HepG2 (cell line): ENCODE results near the gene ADD2. TPM values are rescaled to one million over a fixed set of nuclear protein-coding genes. Genes with fewer than 3 reads are reported as not detected.

Experiments used
- BRF2 ChIP-seq: sonication (generic); formaldehyde crosslinking; IDR thresholded peaks from 2 replicates; pipeline ENCODE4 v1.8.1; 2022; ENCODE audit warnings: mild to moderate bottlenecking, missing genetic modification reagents
- FOSL2 ChIP-seq: sonication (generic); formaldehyde crosslinking; IDR thresholded peaks from 2 replicates; pipeline ENCODE4 v1.4.0; 2020; ENCODE audit warnings: missing genetic modification reagents
- HOMEZ ChIP-seq: IDR thresholded peaks from 2 replicates; pipeline ENCODE4 v1.6.1; 2016; ENCODE audit warnings: low read depth
- HOXA5 ChIP-seq: sonication (generic); formaldehyde crosslinking; IDR thresholded peaks from 2 replicates; pipeline ENCODE4 v1.4.0; 2020; ENCODE audit warnings: missing genetic modification reagents
- KLF16 ChIP-seq, 2 experiments: sonication (generic) in 1 of 2; formaldehyde crosslinking in 1 of 2; IDR thresholded peaks; 2 replicates each; pipeline versions ENCODE4 v1.6.1 to v1.8.0; 2016 to 2023; ENCODE audit warnings: missing genetic modification reagents in 2 of 2, missing compliant biosample characterization in 1 of 2
- MAFF ChIP-seq: IDR thresholded peaks from 2 replicates; pipeline ENCODE4 v1.6.1; 2011; ENCODE audit warnings: low read depth, low read length, improper control_type of control experiment
- MXD4 ChIP-seq: IDR thresholded peaks from 2 replicates; pipeline ENCODE4 v1.6.1; 2016; ENCODE audit warnings: mild to moderate bottlenecking, missing biosample characterization, missing genetic modification reagents
- NCOA5 ChIP-seq: sonication (generic); formaldehyde crosslinking; IDR thresholded peaks from 2 replicates; pipeline ENCODE4 v1.4.0; 2020; ENCODE audit warnings: missing genetic modification reagents
- NONO ChIP-seq, 2 experiments: fragments of 450-650 bp in 1 of 2; sonication (generic) in 1 of 2; formaldehyde crosslinking in 1 of 2; IDR thresholded peaks in 1 of 2; conservative IDR thresholded peaks in 1 of 2; 2 replicates each; pipeline versions ENCODE4 v1.6.1 to v1.8.0; 2017 to 2022; ENCODE audit warnings: mild to moderate bottlenecking in 1 of 2, missing genetic modification reagents in 1 of 2, moderate library complexity in 1 of 2
- PLSCR1 ChIP-seq: sonication (generic); formaldehyde crosslinking; IDR thresholded peaks from 2 replicates; pipeline ENCODE4 v1.5.0; 2020; ENCODE audit warnings: missing genetic modification reagents, mild to moderate bottlenecking, borderline replicate concordance
- POLR2A ChIP-seq, 2 experiments: IDR thresholded peaks; 2 replicates each; pipeline ENCODE4 v1.6.1; 2011; ENCODE audit warnings: low read depth in 2 of 2, low read length in 2 of 2, mild to moderate bottlenecking in 1 of 2, moderate library complexity in 1 of 2; ENCODE audit not compliant: insufficient read depth in 1 of 2
- SNAPC5 ChIP-seq: sonication (generic); formaldehyde crosslinking; IDR thresholded peaks from 2 replicates; pipeline ENCODE4 v1.8.1; 2023; ENCODE audit warnings: mild to moderate bottlenecking, missing genetic modification reagents, borderline replicate concordance
- ZBTB26 ChIP-seq: IDR thresholded peaks from 2 replicates; pipeline ENCODE4 v1.6.1; 2016; ENCODE audit warnings: missing compliant biosample characterization, missing genetic modification reagents, borderline replicate concordance
- ZC3H4 ChIP-seq: sonication (generic); formaldehyde crosslinking; IDR thresholded peaks from 2 replicates; pipeline ENCODE4 v1.4.0; 2020; ENCODE audit warnings: missing genetic modification reagents, borderline replicate concordance
- ZMYM4 ChIP-seq: sonication (generic); formaldehyde crosslinking; IDR thresholded peaks from 2 replicates; pipeline ENCODE4 v1.8.1; 2023; ENCODE audit warnings: mild to moderate bottlenecking, missing genetic modification reagents
- ZNF160 ChIP-seq: sonication (generic); formaldehyde crosslinking; IDR thresholded peaks from 2 replicates; pipeline ENCODE4 v1.8.0; 2022; ENCODE audit warnings: mild to moderate bottlenecking, inconsistent platforms, missing genetic modification reagents
- ZNF30 ChIP-seq: sonication (generic); formaldehyde crosslinking; IDR thresholded peaks from 2 replicates; pipeline ENCODE4 v1.5.0; 2020; ENCODE audit warnings: mild to moderate bottlenecking, missing genetic modification reagents
- ZNF331 ChIP-seq: sonication (generic); formaldehyde crosslinking; IDR thresholded peaks from 2 replicates; pipeline ENCODE4 v1.4.0; 2020; ENCODE audit warnings: missing genetic modification reagents
- ZNF414 ChIP-seq: sonication (generic); formaldehyde crosslinking; IDR thresholded peaks from 2 replicates; pipeline ENCODE4 v1.5.0; 2020; ENCODE audit warnings: missing genetic modification reagents
- ZNF460 ChIP-seq: sonication (generic); formaldehyde crosslinking; IDR thresholded peaks from 2 replicates; pipeline ENCODE4 v1.5.1; 2020; ENCODE audit warnings: missing genetic modification reagents, mild to moderate bottlenecking, borderline replicate concordance
- ZNF569 ChIP-seq: sonication (generic); formaldehyde crosslinking; IDR thresholded peaks from 2 replicates; pipeline ENCODE4 v1.5.0; 2020; ENCODE audit warnings: mild to moderate bottlenecking, missing genetic modification reagents, moderate library complexity, borderline replicate concordance
- polyA plus RNA-seq, 8 experiments: library from polyadenylated mRNA; depleted of rRNA in 3 of 8; stranded (reverse) in 7 of 8; unstranded in 1 of 8; fragments of >200 nt; fragmentation: Illumina TruSeq in 4 of 8; extraction: Trizol in 4 of 8; gene quantifications; 2 replicates each; pipeline versions ENCODE4 v1.2.1 to v1.2.3, GENCODE V29; 2011 to 2016; ENCODE audit warnings: low read depth in 4 of 8, missing spikeins in 1 of 8, mixed read lengths in 1 of 8; ENCODE audit not compliant: insufficient read depth in 1 of 8
- total RNA-seq, 5 experiments: library from RNA; depleted of rRNA; stranded (reverse); fragments of >200 nt; fragmentation: Illumina TruSeq; extraction: Trizol; gene quantifications; 2 replicates each; pipeline ENCODE4 v1.2.3, GENCODE V29; 2016; ENCODE audit warnings: low read depth in 1 of 5

ADD2 gene
- total and polyA plus RNA-seq, 2 of the 13 experiments (the other 11 are each of a cell fraction or from before 2014, with no cell fraction given), result 0.05 to 0.13 TPM

- TF ChIP-seq ZNF460 (CRISPR knock-in tag), result no peak
- TF ChIP-seq FOSL2 (CRISPR knock-in tag), result 0 out of 2 replicates have a peak, but pooled peaks have one; percentile 17
- TF ChIP-seq POLR2A (IDR thresholded peaks at IDR 0.05; ENCODE audit: insufficient read depth in 1 of 2, low read depth in 2 of 2, low read length in 2 of 2), result no peak
- TF ChIP-seq ZNF414 (CRISPR knock-in tag), result no peak
- no peak for TF ChIP-seq PLSCR1 (CRISPR knock-in tag)
- TF ChIP-seq ZMYM4 (CRISPR knock-in tag), result peak; percentile 53; the same call in 1 of the 2 replicates
- no peak for TF ChIP-seq BRF2 (CRISPR knock-in tag)
- TF ChIP-seq HOMEZ, result no peak
- TF ChIP-seq MAFF, result no peak
- TF ChIP-seq ZNF30 (CRISPR knock-in tag), result no peak
- 0 out of 2 replicates have a peak, but pooled peaks have one; percentile 32 for TF ChIP-seq MXD4
- peak in 1 of 2 experiments; percentile 67; a peak in 1 of 4 replicates for TF ChIP-seq KLF16 (CRISPR knock-in tag; IDR thresholded peaks at IDR 0.05)
- TF ChIP-seq ZC3H4, result no peak
- peak; percentile 22; the same call in 1 of the 2 replicates for TF ChIP-seq ZBTB26 (CRISPR knock-in tag)
- no peak for TF ChIP-seq NONO (IDR thresholded peaks at IDR 0.05)
- no peak for TF ChIP-seq NONO (CRISPR knock-in tag; conservative IDR thresholded peaks at IDR 0.05)
- no peak for TF ChIP-seq SNAPC5
- TF ChIP-seq ZNF331 (CRISPR knock-in tag), result peak; percentile 65; the same call in 1 of the 2 replicates
- TF ChIP-seq NCOA5 (CRISPR knock-in tag), result no peak
- no peak for TF ChIP-seq ZNF569 (CRISPR knock-in tag)
- no peak for TF ChIP-seq HOXA5 (CRISPR knock-in tag)
- TF ChIP-seq ZNF160 (CRISPR knock-in tag), result no peak
Observed at GRCh38 chr2:70789304-70790135, 21.5 kb upstream of the ADD2 start (continued).
